ENCODE measurements around the gene OSBP2. TPM values are rescaled to one million over a fixed set of nuclear protein-coding genes. Genes with fewer than 3 reads are reported as not detected.

Gene OSBP2
- total RNA-seq, 4 donors from 2014 or later, result 3.7 to 8.7 (median 4.7) TPM

DNA sequence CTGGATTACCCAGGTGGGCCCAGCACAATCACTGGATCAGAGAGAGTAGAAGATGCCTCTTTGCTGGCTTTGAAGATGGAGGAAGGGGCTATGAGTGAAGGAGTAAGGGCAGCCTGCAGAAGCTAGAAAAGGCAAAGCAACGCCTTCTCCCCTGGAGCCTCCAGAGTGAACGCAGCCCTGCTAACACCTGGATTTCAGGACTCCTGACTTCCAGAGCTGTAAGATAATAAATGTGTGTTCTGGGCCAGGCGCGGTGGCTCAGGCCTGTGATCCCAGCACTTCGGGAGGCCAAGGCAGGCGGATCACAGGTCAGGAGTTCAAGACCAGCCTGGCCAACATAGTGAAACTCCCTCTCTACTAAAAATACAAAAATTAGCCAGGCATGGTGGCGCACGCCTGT, 171.5 kb downstream of the OSBP2 start:
- Histone ChIP-seq H3K4me3 (no peak overlapping the region), H3K9me3 (no peaks in the 10 kb centered on the region), H3K4me1 (no peaks in the 10 kb centered on the region), H3K36me3 (no peaks in the 10 kb centered on the region), H3K27ac (no peak overlapping the region), H3K27me3 (no peaks in the 10 kb centered on the region)
- no peak for TF ChIP-seq POLR2A (IDR thresholded peaks at IDR 0.05)
- TF ChIP-seq, protein P1, sequence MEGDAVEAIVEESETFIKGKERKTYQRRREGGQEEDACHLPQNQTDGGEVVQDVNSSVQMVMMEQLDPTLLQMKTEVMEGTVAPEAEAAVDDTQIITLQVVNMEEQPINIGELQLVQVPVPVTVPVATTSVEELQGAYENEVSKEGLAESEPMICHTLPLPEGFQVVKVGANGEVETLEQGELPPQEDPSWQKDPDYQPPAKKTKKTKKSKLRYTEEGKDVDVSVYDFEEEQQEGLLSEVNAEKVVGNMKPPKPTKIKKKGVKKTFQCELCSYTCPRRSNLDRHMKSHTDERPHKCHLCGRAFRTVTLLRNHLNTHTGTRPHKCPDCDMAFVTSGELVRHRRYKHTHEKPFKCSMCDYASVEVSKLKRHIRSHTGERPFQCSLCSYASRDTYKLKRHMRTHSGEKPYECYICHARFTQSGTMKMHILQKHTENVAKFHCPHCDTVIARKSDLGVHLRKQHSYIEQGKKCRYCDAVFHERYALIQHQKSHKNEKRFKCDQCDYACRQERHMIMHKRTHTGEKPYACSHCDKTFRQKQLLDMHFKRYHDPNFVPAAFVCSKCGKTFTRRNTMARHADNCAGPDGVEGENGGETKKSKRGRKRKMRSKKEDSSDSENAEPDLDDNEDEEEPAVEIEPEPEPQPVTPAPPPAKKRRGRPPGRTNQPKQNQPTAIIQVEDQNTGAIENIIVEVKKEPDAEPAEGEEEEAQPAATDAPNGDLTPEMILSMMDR (IDR thresholded peaks at IDR 0.05), result no peak
- DNase-seq, result peak in 1 of 3 donors; percentile 26

DNA sequence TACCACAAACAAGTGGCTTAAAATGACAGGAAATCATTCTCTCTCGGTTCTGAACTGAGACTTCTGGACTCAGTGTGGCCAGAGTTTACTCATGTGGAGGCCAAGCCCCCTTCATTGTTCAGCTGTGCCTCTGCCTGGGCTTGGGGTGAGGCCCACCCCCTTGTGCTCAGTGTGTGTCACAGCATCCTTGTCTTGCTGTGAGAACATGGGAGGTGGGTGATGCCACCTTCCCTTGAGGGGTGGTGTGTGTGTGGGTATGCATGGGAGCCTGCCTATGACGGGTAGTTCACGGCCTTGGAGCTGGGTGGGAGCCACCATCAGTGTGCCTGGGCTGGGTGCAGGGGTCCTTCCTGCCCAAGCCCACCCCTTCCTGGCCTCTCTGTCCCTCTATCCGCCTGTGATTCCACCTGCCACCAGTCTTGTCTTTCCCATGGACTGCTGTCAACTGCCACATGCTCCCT, 172.2 kb downstream of the OSBP2 start:
- no peaks in the 10 kb centered on the region for H3K9me3 ChIP-seq
- no peaks in the 10 kb centered on the region for H3K27me3 ChIP-seq
- H3K4me1 ChIP-seq, result no peaks in the 10 kb centered on the region
- TF ChIP-seq, protein P1 (IDR thresholded peaks at IDR 0.05), result no peak
- no peak for TF ChIP-seq POLR2A (IDR thresholded peaks at IDR 0.05)
- no peaks in the 10 kb centered on the region for H3K36me3 ChIP-seq
- H3K27ac ChIP-seq, result no peak overlapping the region
- no peak overlapping the region for H3K4me3 ChIP-seq
- peak in 1 of 3 donors; percentile 37 for DNase-seq

DNA sequence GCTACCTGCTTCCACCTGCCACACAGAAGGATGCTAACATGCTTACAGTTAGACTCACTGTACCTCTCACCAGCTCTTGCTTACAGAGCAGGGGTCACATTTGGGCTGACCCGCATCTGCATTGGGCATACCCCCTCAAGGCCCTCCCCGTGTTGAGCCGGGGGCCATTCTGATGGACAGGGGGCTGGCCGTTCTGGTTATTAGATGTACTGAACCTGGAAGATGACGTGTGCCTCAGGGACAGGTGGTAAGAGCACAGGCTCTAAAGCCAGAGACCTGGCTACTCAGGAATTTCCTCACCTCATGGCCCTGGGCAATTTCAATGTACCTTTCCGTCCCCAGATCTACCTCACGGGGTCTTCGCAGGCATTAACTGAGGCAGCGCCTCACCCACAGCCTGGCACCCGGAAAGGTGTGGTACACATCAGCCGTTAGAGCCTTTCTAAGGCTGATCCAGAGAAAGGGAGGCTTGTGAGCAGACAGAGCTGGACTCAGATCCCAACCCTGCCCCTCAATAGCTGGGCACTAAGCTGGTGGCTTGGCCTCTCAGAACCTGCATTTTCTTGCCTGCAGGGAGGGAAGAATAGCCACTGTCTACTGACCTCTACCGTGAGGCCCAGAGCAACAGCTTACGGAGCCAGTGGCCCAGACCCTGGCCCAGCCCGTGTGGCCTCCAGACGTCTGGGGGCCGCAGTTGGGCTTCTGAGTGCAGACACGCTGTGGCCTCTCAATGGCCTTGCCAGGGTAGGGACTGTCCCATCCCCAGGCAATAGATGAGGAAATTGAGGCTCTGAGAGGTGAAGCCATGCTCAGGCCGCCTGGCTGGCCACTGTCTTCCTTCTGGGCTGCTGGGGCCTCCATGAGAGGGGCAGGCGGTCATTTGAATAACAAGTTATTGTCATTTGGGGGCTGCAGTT, 173.3 kb downstream of the OSBP2 start:
- H3K27ac ChIP-seq, result no peak overlapping the region
- H3K9me3 ChIP-seq, result no peaks in the 10 kb centered on the region
- H3K4me1 ChIP-seq, result no peaks in the 10 kb centered on the region
- no peak overlapping the region for H3K4me3 ChIP-seq
- DNase-seq, result peak in 1 of 3 donors; percentile 22
- no peaks in the 10 kb centered on the region for H3K36me3 ChIP-seq
- TF ChIP-seq, protein P1 (IDR thresholded peaks at IDR 0.05), result no peak
- no peak for TF ChIP-seq POLR2A (IDR thresholded peaks at IDR 0.05)
- no peaks in the 10 kb centered on the region for H3K27me3 ChIP-seq

DNA sequence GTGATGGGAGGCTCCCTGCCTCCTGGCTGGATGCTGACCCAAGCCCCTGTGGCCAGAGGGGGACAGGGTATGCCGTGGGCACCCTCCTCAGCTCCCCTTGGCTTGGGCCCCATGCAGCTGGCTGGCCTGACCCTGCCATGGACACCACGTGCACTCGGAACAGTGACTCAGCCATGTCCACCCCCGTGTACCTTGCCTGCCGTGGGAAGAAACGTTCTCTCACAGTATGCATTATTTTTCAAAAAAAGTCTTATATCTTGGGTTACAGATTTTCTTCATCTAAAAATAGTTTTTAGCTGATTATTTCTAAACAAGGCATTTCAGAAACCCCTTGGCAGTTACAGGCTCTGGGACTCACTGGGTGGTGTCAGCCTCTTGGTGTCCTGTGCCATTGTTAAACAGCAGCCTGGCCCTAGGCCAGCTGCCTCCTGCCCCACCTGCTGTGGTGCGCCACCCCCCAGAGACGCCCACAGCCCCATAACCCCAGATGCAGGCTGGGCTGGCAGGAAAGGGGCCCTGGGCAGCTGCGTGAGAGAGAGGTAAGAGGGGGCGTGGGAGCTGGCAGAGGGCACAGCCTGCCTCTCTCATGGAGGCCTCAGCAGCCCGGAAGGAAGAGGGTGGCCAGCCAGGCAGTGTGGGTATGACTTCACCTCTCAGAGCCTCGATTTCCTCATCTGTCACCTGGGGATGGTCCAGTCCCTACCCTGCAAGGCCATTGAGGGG, 174.2 kb downstream of the OSBP2 start:
- Histone ChIP-seq H3K27me3 (no peaks in the 10 kb centered on the region), H3K9me3 (no peaks in the 10 kb centered on the region), H3K27ac (no peak overlapping the region), H3K36me3 (no peaks in the 10 kb centered on the region), H3K4me3 (no peak overlapping the region), H3K4me1 (no peaks in the 10 kb centered on the region)
- TF ChIP-seq, protein P1 (IDR thresholded peaks at IDR 0.05), result no peak
- no peak for TF ChIP-seq POLR2A (IDR thresholded peaks at IDR 0.05)
- DNase-seq, result peak in 1 of 3 donors; percentile 29

DNA sequence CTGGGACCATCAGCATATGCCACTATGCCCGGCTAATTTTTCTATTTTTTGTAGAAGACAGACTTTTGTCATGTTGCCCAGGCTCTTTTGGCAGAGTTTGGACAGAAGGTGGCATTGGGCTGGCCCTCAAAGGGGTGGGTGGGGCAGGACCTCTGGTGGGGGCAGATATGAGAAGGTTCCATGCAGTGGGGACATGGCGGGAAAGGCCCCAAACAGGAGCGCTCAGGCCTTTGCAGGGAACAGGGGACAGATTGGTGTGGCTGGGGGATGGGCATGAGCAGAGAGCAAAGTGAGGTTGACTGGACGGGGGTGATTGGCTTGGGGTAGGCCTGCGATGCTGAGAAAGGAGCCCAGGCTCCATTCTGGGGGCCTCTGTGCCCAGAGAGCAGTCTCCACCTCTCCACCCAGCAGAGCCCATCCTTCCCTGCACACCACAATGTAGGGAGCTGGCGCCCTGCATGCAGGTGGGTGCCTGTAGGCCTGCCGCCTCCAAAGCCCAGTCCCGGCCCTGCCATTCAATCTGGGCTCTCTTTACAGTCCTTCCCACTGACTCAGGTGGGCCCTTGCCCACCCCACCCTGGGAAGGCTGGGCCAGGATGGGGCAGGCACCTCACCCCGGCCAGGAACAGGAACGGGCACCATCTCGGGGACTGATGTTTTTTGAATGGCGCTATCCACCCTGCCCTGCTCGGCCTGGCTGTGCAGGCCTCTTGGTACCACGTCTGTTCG, 175.2 kb downstream of the OSBP2 start:
- TF ChIP-seq, protein P1 (IDR thresholded peaks at IDR 0.05), result no peak
- TF ChIP-seq POLR2A (IDR thresholded peaks at IDR 0.05), result no peak
- no peaks in the 10 kb centered on the region for H3K4me1 ChIP-seq
- no peak overlapping the region for H3K4me3 ChIP-seq
- no peak overlapping the region for H3K27ac ChIP-seq
- H3K27me3 ChIP-seq, result no peaks in the 10 kb centered on the region
- H3K9me3 ChIP-seq, result no peaks in the 10 kb centered on the region
- DNase-seq, result peak in 1 of 3 donors; percentile 18
- H3K36me3 ChIP-seq, result no peaks in the 10 kb centered on the region
